Fibroblast of the aortic adventitia (primary cell): ENCODE results near the gene DENND1A. TPM values are rescaled to one million over a fixed set of nuclear protein-coding genes. Genes with fewer than 3 reads are reported as not detected.
A peak's percentile ranks its signal among the peaks of the same experiment; 100 is the strongest.

ENCODE experiments used
- DNase-seq: peaks from one replicate; pipeline ENCODE4 v3.0.0-alpha.2; 2010; ENCODE audit warnings: low read depth
- H3K4me3 ChIP-seq: 2 replicates; pipeline ENCODE4 v1.5.1; 2011; ENCODE audit warnings: low read depth, mild to moderate bottlenecking, control low read depth, low read length, moderate library complexity
- CTCF ChIP-seq: IDR thresholded peaks from 2 replicates; pipeline ENCODE4 v1.5.1; 2011; ENCODE audit warnings: mild to moderate bottlenecking, low read length, control low read depth, inconsistent platforms; ENCODE audit not compliant: insufficient read depth
- total RNA-seq: library from RNA; depleted of rRNA; stranded (reverse); fragments of >200 nt; gene quantifications from 2 replicates; pipeline ENCODE4 v1.2.3, GENCODE V29; 2012; ENCODE audit warnings: low replicate concordance

DENND1A gene
- total RNA-seq, 1 donor = 27.7 TPM

GRCh38 chr9:123678878-123679329 is 251.0 kb downstream of the DENND1A start:
- DNase-seq = peak; percentile 4
- TF ChIP-seq CTCF = no peak
- H3K4me3 ChIP-seq = no peak overlapping the region

DNA sequence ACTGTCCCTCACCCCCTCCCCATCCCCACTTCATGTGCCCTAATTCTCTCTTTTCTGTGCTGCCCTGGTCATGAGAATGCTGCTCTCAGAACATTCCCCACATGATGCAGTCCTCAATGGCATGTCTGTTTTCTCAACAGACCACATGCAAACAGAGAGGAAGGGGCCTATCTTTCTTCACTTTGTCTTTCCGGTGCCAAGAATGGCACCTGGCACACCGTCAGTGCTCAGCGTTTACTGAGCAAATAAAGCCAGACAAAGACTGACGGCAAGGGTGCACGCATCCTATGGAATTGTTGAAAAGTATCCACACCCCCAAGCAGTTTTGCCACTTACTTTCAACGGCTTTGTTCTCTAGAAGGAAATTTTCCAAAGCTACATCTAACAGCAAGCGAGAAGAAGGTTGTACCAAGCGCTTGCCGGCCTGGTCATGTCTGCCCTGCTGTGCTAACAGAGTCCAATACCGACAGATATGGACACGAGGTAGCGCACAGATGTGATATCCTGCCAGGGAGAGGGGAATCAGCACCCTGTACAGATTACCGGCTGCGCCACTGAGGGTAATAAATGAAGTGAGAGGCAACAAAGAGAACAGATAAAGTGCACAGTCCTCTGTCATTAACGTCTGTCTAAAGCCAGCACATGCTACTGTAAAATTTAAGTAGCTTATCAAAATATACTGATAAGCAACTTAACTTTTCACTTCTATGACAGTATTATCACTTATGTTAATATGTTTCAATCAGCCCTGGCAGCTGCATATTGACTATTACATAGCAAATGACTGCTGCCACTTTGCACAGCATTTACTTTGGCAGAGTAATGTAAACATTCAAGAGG is 251.7 kb downstream of the DENND1A start:
- no peak for TF ChIP-seq CTCF
- no peak for DNase-seq
- H3K4me3 ChIP-seq = no peak overlapping the region

- H3K4me3 ChIP-seq = no peak overlapping the region
- DNase-seq = no peak
- TF ChIP-seq CTCF = no peak
Measured at GRCh38 chr9:123676869-123677268, 253.1 kb downstream of the DENND1A start.

GRCh38 chr9:123669346-123669745 is 260.6 kb downstream of the DENND1A start:
- no peak overlapping the region for H3K4me3 ChIP-seq
- no peak for DNase-seq
- no peak for TF ChIP-seq CTCF

DNA sequence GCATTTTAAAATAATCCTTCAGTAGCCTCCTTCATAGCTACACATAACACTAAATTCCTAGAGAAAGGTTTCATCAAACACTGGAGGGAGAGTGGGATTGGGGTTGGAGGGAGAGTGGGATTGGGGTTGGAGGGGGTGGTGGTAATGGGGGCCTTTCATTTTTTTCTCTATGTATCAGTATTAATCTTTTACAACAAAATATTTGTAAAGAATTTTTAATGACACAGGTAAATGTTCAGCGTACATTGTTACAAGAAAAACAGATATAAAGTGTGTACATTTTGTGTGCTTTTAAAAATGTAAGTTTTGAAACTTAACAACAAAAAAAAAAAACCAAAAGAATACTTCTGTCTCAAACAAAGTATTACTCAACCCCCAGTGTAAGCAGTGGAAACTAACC is 266.4 kb downstream of the DENND1A start:
- H3K4me3 ChIP-seq = no peak overlapping the region
- no peak for DNase-seq
- no peak for TF ChIP-seq CTCF

GRCh38 chr9:123662057-123662776 is 267.7 kb downstream of the DENND1A start:
- no peak for TF ChIP-seq CTCF
- no peak for DNase-seq
- H3K4me3 ChIP-seq = no peak overlapping the region
